WTC11 (cell line): Measurements from ENCODE around the gene STARD5. TPM values are rescaled to one million over a fixed set of nuclear protein-coding genes. Genes with fewer than 3 reads are reported as not detected.

Experiments
- ATAC-seq: fragments of 200-7000 bp; cut with Tn5 transposase; 2 replicates; pipeline ENCODE4 v1.10.0; 2021; ENCODE audit warnings: mild to moderate bottlenecking, moderate library complexity
- CTCF ChIA-PET: fragments of 300-600 bp; sonication (Branson Sonifier 250); formaldehyde crosslinking; loops from one replicate; lab custom pipeline; 2021; ENCODE audit warnings: antibody characterized with exemption; lab: Charles Lee
- POLR2A ChIA-PET: fragments of 350-600 bp; sonication (Branson Sonifier 250); formaldehyde crosslinking; loops from one replicate; lab custom pipeline; 2021; ENCODE audit warnings: antibody characterized with exemption; lab: Charles Lee
- DNase-seq: peaks from one replicate; pipeline ENCODE4 v3.0.0; 2021; ENCODE audit warnings: low spot score
- H3K27ac Mint-ChIP-seq: 2 replicates; pipeline ENCODE4 v1.8.0; 2021; ENCODE audit warnings: mixed read lengths
- H3K27me3 Mint-ChIP-seq: 2 replicates; pipeline ENCODE4 v1.8.0; 2021; ENCODE audit warnings: low read depth, mild to moderate bottlenecking, moderate library complexity, mixed read lengths
- H3K36me3 Mint-ChIP-seq: 2 replicates; pipeline ENCODE4 v1.8.0; 2021; ENCODE audit warnings: mixed read lengths
- H3K4me1 Mint-ChIP-seq: 2 replicates; pipeline ENCODE4 v1.8.0; 2022; ENCODE audit warnings: mixed read lengths
- H3K4me3 Mint-ChIP-seq: 2 replicates; pipeline ENCODE4 v1.8.0; 2021; ENCODE audit warnings: mild to moderate bottlenecking, moderate library complexity, mixed read lengths
- H3K9me3 Mint-ChIP-seq: 2 replicates; pipeline ENCODE4 v1.8.0; 2021; ENCODE audit warnings: mixed read lengths
- GTF2I ChIP-seq: fragments of 250-450 bp; sonication (Bioruptor Pico); conservative IDR thresholded peaks from 2 replicates; pipeline ENCODE4 v1.4.0; 2021; ENCODE audit warnings: mild to moderate bottlenecking
- STAT6 ChIP-seq: sonication (generic); formaldehyde crosslinking; conservative IDR thresholded peaks from 2 replicates; pipeline ENCODE4 v1.8.1; 2023; ENCODE audit warnings: mild to moderate bottlenecking, low read depth, missing genetic modification reagents, moderate library complexity
- TCF7 ChIP-seq: sonication (generic); formaldehyde crosslinking; IDR thresholded peaks from 2 replicates; pipeline ENCODE4 v1.8.0; 2022; ENCODE audit warnings: mild to moderate bottlenecking, low read depth, missing genetic modification reagents, moderate library complexity
- ZNF232 ChIP-seq: sonication (generic); formaldehyde crosslinking; IDR thresholded peaks from 2 replicates; pipeline ENCODE4 v1.8.0; 2022; ENCODE audit warnings: mild to moderate bottlenecking, missing genetic modification reagents
- ZNF396 ChIP-seq: fragments of 250-450 bp; sonication (Bioruptor Pico); IDR thresholded peaks from 2 replicates; pipeline ENCODE4 v1.8.0; 2021; ENCODE audit warnings: mild to moderate bottlenecking, moderate library complexity, borderline replicate concordance
- total RNA-seq: library from RNA; stranded (reverse); gene quantifications from 3 replicates; pipeline ENCODE4 v1.2.3, GENCODE V29; 2021
- TF ChIP-seq, protein P1 (sequence below): sonication (generic); formaldehyde crosslinking; IDR thresholded peaks from 2 replicates; pipeline ENCODE4 v1.8.1; 2022; ENCODE audit warnings: missing genetic modification reagents, borderline replicate concordance
- TF ChIP-seq, protein P2 (sequence below): sonication (generic); formaldehyde crosslinking; IDR thresholded peaks from 2 replicates; pipeline ENCODE4 v1.8.1; 2023; ENCODE audit warnings: mild to moderate bottlenecking, missing genetic modification reagents, moderate library complexity
- TF ChIP-seq, protein P3 (sequence below): sonication (generic); formaldehyde crosslinking; IDR thresholded peaks from 2 replicates; pipeline ENCODE4 v1.8.0; 2023; ENCODE audit warnings: mild to moderate bottlenecking, missing genetic modification reagents
- TF ChIP-seq, protein P4 (sequence below): sonication (generic); formaldehyde crosslinking; conservative IDR thresholded peaks from 2 replicates; pipeline ENCODE4 v1.8.1; 2022; ENCODE audit warnings: mild to moderate bottlenecking, missing genetic modification reagents

STARD5 gene
- total RNA-seq, 1 experiment from 2014 or later, result 6.8 TPM

- Mint-ChIP-seq H3K27me3 (no peaks in the 10 kb centered on the region), H3K9me3 (no peaks in the 10 kb centered on the region), H3K27ac (no peak overlapping the region), H3K36me3 (peaks cover 15% of the 10 kb centered on the region), H3K4me3 (no peak overlapping the region)
- CTCF ChIA-PET, result interaction anchor here (1.1 to 1.9 kb wide), 2 partner anchors 33 to 42 kb away, joined by 3 to 7 read pairs; no protein-coding TSS in a partner anchor
- DNase-seq, result no peak
- TF ChIP-seq, protein P1, sequence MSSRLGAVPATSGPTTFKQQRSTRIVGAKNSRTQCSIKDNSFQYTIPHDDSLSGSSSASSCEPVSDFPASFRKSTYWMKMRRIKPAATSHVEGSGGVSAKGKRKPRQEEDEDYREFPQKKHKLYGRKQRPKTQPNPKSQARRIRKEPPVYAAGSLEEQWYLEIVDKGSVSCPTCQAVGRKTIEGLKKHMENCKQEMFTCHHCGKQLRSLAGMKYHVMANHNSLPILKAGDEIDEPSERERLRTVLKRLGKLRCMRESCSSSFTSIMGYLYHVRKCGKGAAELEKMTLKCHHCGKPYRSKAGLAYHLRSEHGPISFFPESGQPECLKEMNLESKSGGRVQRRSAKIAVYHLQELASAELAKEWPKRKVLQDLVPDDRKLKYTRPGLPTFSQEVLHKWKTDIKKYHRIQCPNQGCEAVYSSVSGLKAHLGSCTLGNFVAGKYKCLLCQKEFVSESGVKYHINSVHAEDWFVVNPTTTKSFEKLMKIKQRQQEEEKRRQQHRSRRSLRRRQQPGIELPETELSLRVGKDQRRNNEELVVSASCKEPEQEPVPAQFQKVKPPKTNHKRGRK (CRISPR knock-in tag), result no peak
- TF ChIP-seq, protein P2, sequence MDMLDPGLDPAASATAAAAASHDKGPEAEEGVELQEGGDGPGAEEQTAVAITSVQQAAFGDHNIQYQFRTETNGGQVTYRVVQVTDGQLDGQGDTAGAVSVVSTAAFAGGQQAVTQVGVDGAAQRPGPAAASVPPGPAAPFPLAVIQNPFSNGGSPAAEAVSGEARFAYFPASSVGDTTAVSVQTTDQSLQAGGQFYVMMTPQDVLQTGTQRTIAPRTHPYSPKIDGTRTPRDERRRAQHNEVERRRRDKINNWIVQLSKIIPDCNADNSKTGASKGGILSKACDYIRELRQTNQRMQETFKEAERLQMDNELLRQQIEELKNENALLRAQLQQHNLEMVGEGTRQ (CRISPR knock-in tag), result no peak
- no peak for TF ChIP-seq TCF7 (CRISPR knock-in tag)
- TF ChIP-seq ZNF232 (CRISPR knock-in tag), result no peak
- TF ChIP-seq, protein P3, sequence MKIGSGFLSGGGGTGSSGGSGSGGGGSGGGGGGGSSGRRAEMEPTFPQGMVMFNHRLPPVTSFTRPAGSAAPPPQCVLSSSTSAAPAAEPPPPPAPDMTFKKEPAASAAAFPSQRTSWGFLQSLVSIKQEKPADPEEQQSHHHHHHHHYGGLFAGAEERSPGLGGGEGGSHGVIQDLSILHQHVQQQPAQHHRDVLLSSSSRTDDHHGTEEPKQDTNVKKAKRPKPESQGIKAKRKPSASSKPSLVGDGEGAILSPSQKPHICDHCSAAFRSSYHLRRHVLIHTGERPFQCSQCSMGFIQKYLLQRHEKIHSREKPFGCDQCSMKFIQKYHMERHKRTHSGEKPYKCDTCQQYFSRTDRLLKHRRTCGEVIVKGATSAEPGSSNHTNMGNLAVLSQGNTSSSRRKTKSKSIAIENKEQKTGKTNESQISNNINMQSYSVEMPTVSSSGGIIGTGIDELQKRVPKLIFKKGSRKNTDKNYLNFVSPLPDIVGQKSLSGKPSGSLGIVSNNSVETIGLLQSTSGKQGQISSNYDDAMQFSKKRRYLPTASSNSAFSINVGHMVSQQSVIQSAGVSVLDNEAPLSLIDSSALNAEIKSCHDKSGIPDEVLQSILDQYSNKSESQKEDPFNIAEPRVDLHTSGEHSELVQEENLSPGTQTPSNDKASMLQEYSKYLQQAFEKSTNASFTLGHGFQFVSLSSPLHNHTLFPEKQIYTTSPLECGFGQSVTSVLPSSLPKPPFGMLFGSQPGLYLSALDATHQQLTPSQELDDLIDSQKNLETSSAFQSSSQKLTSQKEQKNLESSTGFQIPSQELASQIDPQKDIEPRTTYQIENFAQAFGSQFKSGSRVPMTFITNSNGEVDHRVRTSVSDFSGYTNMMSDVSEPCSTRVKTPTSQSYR, result no peak
- TF ChIP-seq, protein P4, sequence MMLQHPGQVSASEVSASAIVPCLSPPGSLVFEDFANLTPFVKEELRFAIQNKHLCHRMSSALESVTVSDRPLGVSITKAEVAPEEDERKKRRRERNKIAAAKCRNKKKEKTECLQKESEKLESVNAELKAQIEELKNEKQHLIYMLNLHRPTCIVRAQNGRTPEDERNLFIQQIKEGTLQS (CRISPR knock-in tag), result no peak
- TF ChIP-seq GTF2I (CRISPR knock-in tag), result no peak
- TF ChIP-seq, all 79 proteins: peak for 0
- ATAC-seq, result no peak
- H3K4me1 Mint-ChIP-seq, result peaks cover 15% of the 10 kb centered on the region
- POLR2A ChIA-PET, result no interaction called here
These were observed 15.7 kb downstream of the STARD5 start for GRCh38 chr15:81308260-81308659.

GRCh38 chr15:81304226-81304625 lies 19.7 kb downstream of the STARD5 start:
- peak overlapping the region; percentile 52 for H3K27ac Mint-ChIP-seq

More at GRCh38 chr15:81304226-81304625, 19.7 kb downstream of the STARD5 start:
- TF ChIP-seq STAT6 (CRISPR knock-in tag), result no peak
- no peak for TF ChIP-seq ZNF396 (CRISPR knock-in tag)
- ATAC-seq (no peak), DNase-seq (no peak)
- no peak overlapping the region for H3K4me3 Mint-ChIP-seq
- no peaks in the 10 kb centered on the region for H3K9me3 Mint-ChIP-seq
- H3K4me1 Mint-ChIP-seq, result peaks cover 31% of the 10 kb centered on the region
- ChIA-PET POLR2A (no interaction called here), CTCF (interaction anchor here (2.8 to 3.0 kb wide), 2 partner anchors 10 to 38 kb away, joined by 6 to 14 read pairs; no protein-coding TSS in a partner anchor)
- H3K27me3 Mint-ChIP-seq, result no peaks in the 10 kb centered on the region
- no peaks in the 10 kb centered on the region for H3K36me3 Mint-ChIP-seq
